GM13976 (cell line): Measurements from ENCODE around the gene THOC1.

Source experiments
- DNase-seq: peaks from one replicate; pipeline ENCODE4 v3.0.0; 2012; ENCODE audit warnings: low spot score
- CTCF ChIP-seq: IDR thresholded peaks from 2 replicates; pipeline ENCODE4 v1.5.1; 2012; ENCODE audit warnings: borderline replicate concordance, mild to moderate bottlenecking; ENCODE audit not compliant: insufficient read depth; ENCODE audit errors: extremely low read depth, missing control alignments, control extremely low read depth
- in situ Hi-C: fragments of 300-500 bp; cut with MboI; formaldehyde crosslinking; loops from one replicate; pipeline ENCODE4 v1.12.0; 2022; ENCODE audit warnings: low sequenced_read_pairs, mixed read lengths, inconsistent platforms; ENCODE audit not compliant: unreplicated experiment

THOC1 gene

GRCh38 chr18:285817-286216 is 18.0 kb upstream of the THOC1 start:
- in situ Hi-C loops: loop anchor here (10.0 kb wide), 1 partner anchor 329 kb away; no protein-coding TSS in a partner anchor
- TF ChIP-seq CTCF: no peak
- no peak for DNase-seq

- no peak for TF ChIP-seq CTCF
- no peak for DNase-seq
- in situ Hi-C loops: no loop called here
Measured at GRCh38 chr18:275486-275885, 7.6 kb upstream of the THOC1 start.

- in situ Hi-C loops: no loop called here
Measured at GRCh38 chr18:274313-274712, 6.5 kb upstream of the THOC1 start.

GRCh38 chr18:273525-273924 is 5.7 kb upstream of the THOC1 start:
- no peak for TF ChIP-seq CTCF
- in situ Hi-C loops: no loop called here
- DNase-seq: no peak

More at GRCh38 chr18:274313-274712, 6.5 kb upstream of the THOC1 start:
- DNase-seq: no peak
- no peak for TF ChIP-seq CTCF

GRCh38 chr18:272650-273049 is 4.8 kb upstream of the THOC1 start:
- no peak for TF ChIP-seq CTCF
- in situ Hi-C loops: no loop called here
- no peak for DNase-seq

- in situ Hi-C loops: no loop called here
- DNase-seq: no peak
- TF ChIP-seq CTCF: no peak
Measured at GRCh38 chr18:269480-270095, 1.7 kb upstream of the THOC1 start.

GRCh38 chr18:267380-267687 is 513 bp downstream of the THOC1 start:
- in situ Hi-C loops: no loop called here
- DNase-seq: no peak
- TF ChIP-seq CTCF: no peak
